K562 (cell line): ENCODE results near the gene ZNF440. TPM values are rescaled to one million over a fixed set of nuclear protein-coding genes. Genes with fewer than 3 reads are reported as not detected.

ENCODE experiments used
- CBX1 ChIP-seq: sonication (generic); IDR thresholded peaks from 2 replicates; pipeline ENCODE4 v1.6.1; 2016; ENCODE audit warnings: antibody characterized with exemption, low read depth, mild to moderate bottlenecking
- CBX8 ChIP-seq: fragments of 200-600 bp; sonication (generic); IDR thresholded peaks from 2 replicates; pipeline ENCODE4 v1.6.1; 2012; ENCODE audit warnings: borderline replicate concordance, mixed run types, low read depth, mild to moderate bottlenecking, moderate library complexity, mixed read lengths, low read length, control low read depth, inconsistent platforms; ENCODE audit not compliant: poor library complexity, severe bottlenecking; ENCODE audit errors: extremely low read depth
- CLOCK ChIP-seq: fragments of 250-450 bp; sonication (Bioruptor Pico); IDR thresholded peaks from 2 replicates; pipeline ENCODE4 v1.4.0; 2020; ENCODE audit warnings: mild to moderate bottlenecking, moderate library complexity, borderline replicate concordance
- COPS2 ChIP-seq: fragments of 450-650 bp; conservative IDR thresholded peaks from 2 replicates; pipeline ENCODE4 v1.6.1; 2016; ENCODE audit warnings: mild to moderate bottlenecking, moderate library complexity
- ESRRB ChIP-seq: fragments of 250-450 bp; sonication (Bioruptor Pico); IDR thresholded peaks from 2 replicates; pipeline ENCODE4 v1.5.0; 2020; ENCODE audit warnings: mild to moderate bottlenecking, moderate library complexity, borderline replicate concordance
- GTF3C2 ChIP-seq: IDR thresholded peaks from 3 replicates; pipeline ENCODE4 v1.6.1; 2011; ENCODE audit warnings: borderline replicate concordance, mild to moderate bottlenecking, moderate library complexity; ENCODE audit not compliant: insufficient read length; ENCODE audit errors: extremely low read depth
- MYC ChIP-seq, 2 experiments: fragments of 250-450 bp in 1 of 2; sonication (Bioruptor Pico) in 1 of 2; IDR thresholded peaks; 2 replicates each; pipeline versions ENCODE4 v1.5.1 to v1.6.1; 2012 to 2021; ENCODE audit warnings: low read depth in 2 of 2, borderline replicate concordance in 1 of 2, improper control_type of control experiment in 1 of 2, low read length in 1 of 2, mild to moderate bottlenecking in 1 of 2, moderate library complexity in 1 of 2
- NFIC ChIP-seq: fragments of 450-650 bp; IDR thresholded peaks from 2 replicates; pipeline ENCODE4 v1.6.1; 2017; ENCODE audit warnings: mild to moderate bottlenecking, inconsistent platforms
- PBX2 ChIP-seq, 2 experiments: IDR thresholded peaks in 1 of 2; conservative IDR thresholded peaks in 1 of 2; 2 replicates each; pipeline ENCODE4 v1.6.1; 2016; ENCODE audit warnings: low read depth in 2 of 2, mild to moderate bottlenecking in 1 of 2, missing compliant biosample characterization in 1 of 2, missing genetic modification characterization in 1 of 2, moderate library complexity in 1 of 2
- RBFOX2 ChIP-seq: fragments of 200-400 bp; formaldehyde crosslinking; IDR thresholded peaks from 2 replicates; pipeline ENCODE4 v1.6.1; 2017; ENCODE audit warnings: low read depth, mild to moderate bottlenecking, low read length, moderate library complexity
- RBM22 ChIP-seq: fragments of 200-400 bp; formaldehyde crosslinking; IDR thresholded peaks from 2 replicates; pipeline ENCODE4 v1.6.1; 2018; ENCODE audit warnings: low read length, low read depth; ENCODE audit not compliant: poor library complexity, severe bottlenecking
- TRIM24 ChIP-seq, 2 experiments: fragments of 450-650 bp; IDR thresholded peaks; 2 replicates each; pipeline ENCODE4 v1.6.1; 2016
- TRIM28 ChIP-seq: fragments of 450-650 bp; IDR thresholded peaks from 2 replicates; pipeline ENCODE4 v1.6.1; 2017
- U2AF2 ChIP-seq: fragments of 200-400 bp; formaldehyde crosslinking; optimal IDR thresholded peaks from 2 replicates; pipeline ENCODE3; 2017; ENCODE audit warnings: low read depth, mild to moderate bottlenecking, low read length
- ZNF280A ChIP-seq: fragments of 450-650 bp; IDR thresholded peaks from 2 replicates; pipeline ENCODE4 v1.6.1; 2018; ENCODE audit warnings: mild to moderate bottlenecking, low read depth; ENCODE audit not compliant: partially characterized antibody
- ZNF41 ChIP-seq: fragments of 250-450 bp; sonication (Bioruptor Pico); conservative IDR thresholded peaks from 2 replicates; pipeline ENCODE4 v1.4.0; 2020; ENCODE audit warnings: mild to moderate bottlenecking
- ZNF668 ChIP-seq: fragments of 250-450 bp; sonication (Bioruptor Pico); IDR thresholded peaks from 2 replicates; pipeline ENCODE4 v1.8.0; 2022; ENCODE audit warnings: mild to moderate bottlenecking, inconsistent platforms
- ZNF75A ChIP-seq: fragments of 450-650 bp; formaldehyde crosslinking; IDR thresholded peaks from 2 replicates; pipeline ENCODE4 v1.4.0; 2020; ENCODE audit warnings: mild to moderate bottlenecking
- polyA plus RNA-seq, 8 experiments: library from polyadenylated mRNA; depleted of rRNA in 4 of 8; stranded (reverse) in 5 of 8; unstranded in 3 of 8; fragments of >200 nt; fragmentation: Nextera tagmentation in 2 of 8; fragmentation: Illumina TruSeq in 1 of 8; extraction: Ambion mirVana in 2 of 8; extraction: Trizol in 1 of 8; gene quantifications; 2 replicates each; pipeline versions ENCODE4 v1.2.1 to v1.2.3, GENCODE V29; 2011 to 2014; ENCODE audit warnings: inconsistent platforms in 1 of 8, missing spikeins in 1 of 8
- total RNA-seq, 7 experiments: library from RNA; depleted of rRNA in 6 of 7; stranded (reverse); fragments of >200 nt in 6 of 7; fragmentation: Illumina TruSeq in 2 of 7; extraction: Trizol in 2 of 7; gene quantifications; 2 replicates each; pipeline versions ENCODE4 v1.2.1 to v1.2.3, GENCODE V29; 2011 to 2021; ENCODE audit warnings: low replicate concordance in 1 of 7

Gene ZNF440
- total and polyA plus RNA-seq, 9 of the 15 experiments (the other 6 are each of a cell fraction or from before 2014, with no cell fraction given): 5.9 to 32.6 (median 13.4) TPM

- TF ChIP-seq GTF3C2 (no peak), PBX2 (CRISPR knock-in tag; IDR thresholded peaks at IDR 0.05; ENCODE audit: low read depth) (no peak), PBX2 (tag; conservative IDR thresholded peaks at IDR 0.05; ENCODE audit: low read depth) (no peak), CBX8 (no peak), CLOCK (no peak), ZNF280A (peak; percentile 82), RBFOX2 (no peak), TRIM24 (IDR thresholded peaks at IDR 0.05) (0 out of 4 replicates have a peak, but pooled peaks of 1 of the 2 experiments have one; percentile 11), ESRRB (no peak), CBX1 (no peak), ZNF41 (no peak), RBM22 (no peak), TRIM28 (peak; percentile 84), ZNF668 (no peak), ZNF75A (CRISPR knock-in tag) (peak; percentile 93), COPS2 (no peak), MYC (IDR thresholded peaks at IDR 0.05; ENCODE audit: low read depth, low read length) (no peak), MYC (CRISPR knock-in tag; IDR thresholded peaks at IDR 0.05; ENCODE audit: borderline replicate concordance, low read depth) (no peak), NFIC (no peak), U2AF2 (no peak)
Measured at GRCh38 chr19:11868188-11868587, 54.1 kb downstream of the ZNF440 start (continued).
